ENCODE measurements around the gene PCDHA8.

PCDHA8 gene

DNA sequence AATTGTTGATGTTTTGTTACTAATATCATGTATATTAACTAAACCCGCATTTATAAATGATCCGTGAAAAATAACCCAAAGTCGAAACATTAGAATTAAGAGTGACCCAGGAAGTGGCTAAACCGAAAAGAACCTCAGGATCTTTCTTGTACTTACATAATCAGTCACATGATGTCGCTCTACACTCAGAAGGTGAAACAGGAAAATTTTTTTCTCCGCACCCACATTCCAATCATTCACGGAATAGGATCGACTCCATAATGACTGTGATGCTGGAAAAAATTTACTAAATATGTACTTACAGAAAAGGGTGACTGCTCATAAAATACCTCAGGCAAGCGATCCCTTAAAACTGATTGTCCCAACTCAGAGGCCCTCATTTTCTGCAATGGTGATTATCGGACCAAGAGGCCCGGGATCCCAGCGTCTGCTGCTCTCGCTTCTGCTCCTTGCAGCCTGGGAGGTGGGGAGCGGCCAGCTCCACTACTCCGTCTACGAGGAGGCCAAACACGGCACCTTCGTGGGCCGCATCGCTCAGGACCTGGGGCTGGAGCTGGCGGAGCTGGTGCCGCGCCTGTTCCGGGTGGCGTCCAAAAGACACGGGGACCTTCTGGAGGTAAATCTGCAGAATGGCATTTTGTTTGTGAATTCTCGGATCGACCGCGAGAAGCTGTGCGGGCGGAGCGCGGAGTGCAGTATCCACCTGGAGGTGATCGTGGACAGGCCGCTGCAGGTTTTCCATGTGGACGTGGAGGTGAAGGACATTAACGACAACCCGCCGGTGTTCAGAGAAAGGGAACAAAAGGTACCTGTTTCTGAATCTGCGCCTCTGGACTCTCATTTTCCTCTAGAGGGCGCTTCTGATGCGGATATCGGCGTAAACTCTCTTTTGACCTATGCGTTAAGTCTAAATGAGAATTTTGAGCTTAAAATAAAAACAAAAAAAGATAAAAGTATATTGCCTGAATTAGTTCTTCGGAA lies 34.4 kb downstream of the PCDHA8 start, which contains the start of gene PCDHA12:
TSS of gene PCDHA12 (plus strand) at position 224 of the 981 bp plus-strand sequence. CDS start at position 389, 165 bp downstream.
- TF ChIP-seq, protein P1, sequence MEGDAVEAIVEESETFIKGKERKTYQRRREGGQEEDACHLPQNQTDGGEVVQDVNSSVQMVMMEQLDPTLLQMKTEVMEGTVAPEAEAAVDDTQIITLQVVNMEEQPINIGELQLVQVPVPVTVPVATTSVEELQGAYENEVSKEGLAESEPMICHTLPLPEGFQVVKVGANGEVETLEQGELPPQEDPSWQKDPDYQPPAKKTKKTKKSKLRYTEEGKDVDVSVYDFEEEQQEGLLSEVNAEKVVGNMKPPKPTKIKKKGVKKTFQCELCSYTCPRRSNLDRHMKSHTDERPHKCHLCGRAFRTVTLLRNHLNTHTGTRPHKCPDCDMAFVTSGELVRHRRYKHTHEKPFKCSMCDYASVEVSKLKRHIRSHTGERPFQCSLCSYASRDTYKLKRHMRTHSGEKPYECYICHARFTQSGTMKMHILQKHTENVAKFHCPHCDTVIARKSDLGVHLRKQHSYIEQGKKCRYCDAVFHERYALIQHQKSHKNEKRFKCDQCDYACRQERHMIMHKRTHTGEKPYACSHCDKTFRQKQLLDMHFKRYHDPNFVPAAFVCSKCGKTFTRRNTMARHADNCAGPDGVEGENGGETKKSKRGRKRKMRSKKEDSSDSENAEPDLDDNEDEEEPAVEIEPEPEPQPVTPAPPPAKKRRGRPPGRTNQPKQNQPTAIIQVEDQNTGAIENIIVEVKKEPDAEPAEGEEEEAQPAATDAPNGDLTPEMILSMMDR (IDR thresholded peaks at IDR 0.05) = peak; percentile 36; the same call in 1 of the 2 replicates

DNA sequence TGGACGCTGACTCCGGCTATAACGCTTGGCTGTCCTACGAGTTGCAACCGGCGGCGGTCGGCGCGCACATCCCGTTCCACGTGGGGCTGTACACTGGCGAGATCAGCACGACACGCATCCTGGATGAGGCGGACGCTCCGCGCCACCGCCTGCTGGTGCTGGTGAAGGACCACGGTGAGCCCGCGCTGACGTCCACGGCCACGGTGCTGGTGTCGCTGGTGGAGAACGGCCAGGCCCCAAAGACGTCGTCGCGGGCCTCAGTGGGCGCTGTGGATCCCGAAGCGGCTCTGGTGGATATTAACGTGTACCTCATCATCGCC lies 36.2 kb downstream of the PCDHA8 start:
- TF ChIP-seq, protein P1 (IDR thresholded peaks at IDR 0.05) = no peak

DNA sequence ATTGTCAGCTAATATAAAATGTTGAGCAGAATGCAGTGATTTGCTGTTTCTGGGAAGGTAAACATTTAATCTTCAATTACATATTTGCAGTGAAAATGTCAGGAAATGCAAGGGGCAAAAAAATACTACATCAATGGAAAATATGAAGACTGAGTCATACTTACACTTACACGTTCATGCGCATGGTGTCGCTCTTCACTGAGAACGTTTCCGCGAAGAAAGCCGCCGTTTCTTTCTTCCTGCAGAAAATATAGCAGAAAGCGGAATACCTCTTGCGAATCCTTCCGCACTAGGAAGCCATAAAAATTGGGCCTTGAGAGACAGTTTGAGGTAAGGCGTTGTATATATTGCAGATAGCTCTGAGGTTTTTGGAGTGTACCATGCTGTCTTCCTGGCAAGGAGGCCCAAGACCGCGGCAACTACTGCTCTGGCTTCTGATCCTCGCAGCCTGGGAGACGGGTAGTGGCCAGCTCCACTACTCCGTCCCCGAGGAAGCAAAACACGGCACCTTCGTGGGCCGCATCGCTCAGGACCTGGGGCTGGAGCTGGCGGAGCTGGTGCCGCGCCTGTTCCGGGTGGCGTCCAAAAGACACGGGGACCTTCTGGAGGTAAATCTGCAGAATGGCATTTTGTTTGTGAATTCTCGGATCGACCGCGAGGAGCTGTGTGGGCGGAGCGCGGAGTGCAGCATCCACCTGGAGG lies 41.1 kb downstream of the PCDHA8 start, which contains the start of gene PCDHA13:
TSS of gene PCDHA13 (plus strand) at position 236 of the 702 bp plus-strand sequence. CDS start at position 381, 145 bp downstream.
- TF ChIP-seq, protein P1 (IDR thresholded peaks at IDR 0.05) = peak; percentile 19; the same call in 1 of the 2 replicates

DNA sequence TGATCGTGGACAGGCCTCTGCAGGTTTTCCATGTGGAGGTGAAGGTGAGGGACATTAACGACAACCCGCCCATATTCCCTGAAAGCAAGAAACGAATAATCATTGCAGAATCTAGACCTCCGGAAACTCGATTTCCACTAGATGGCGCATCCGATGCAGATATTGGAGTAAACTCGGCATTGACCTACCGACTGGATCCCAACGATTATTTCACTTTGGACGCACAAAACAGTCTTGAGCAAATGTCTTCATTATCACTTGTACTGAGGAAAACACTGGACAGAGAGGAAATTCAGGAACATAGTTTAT lies 41.6 kb downstream of the PCDHA8 start:
- TF ChIP-seq, protein P1 (IDR thresholded peaks at IDR 0.05) = peak; percentile 40; the same call in 1 of the 2 replicates

DNA sequence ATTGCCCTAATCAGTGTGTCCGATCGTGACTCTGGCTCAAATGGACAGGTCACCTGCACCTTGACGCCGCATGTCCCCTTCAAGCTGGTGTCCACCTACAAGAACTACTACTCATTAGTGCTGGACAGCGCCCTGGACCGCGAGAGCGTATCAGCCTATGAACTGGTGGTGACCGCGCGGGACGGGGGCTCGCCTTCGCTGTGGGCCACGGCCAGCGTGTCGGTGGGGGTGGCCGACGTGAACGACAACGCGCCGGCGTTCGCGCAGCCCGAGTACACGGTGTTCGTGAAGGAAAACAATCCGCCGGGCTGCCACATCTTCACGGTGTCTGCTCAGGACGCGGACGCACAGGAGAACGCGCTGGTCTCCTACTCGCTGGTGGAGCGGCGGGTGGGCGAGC lies 42.4 kb downstream of the PCDHA8 start:
- TF ChIP-seq, protein P1 (IDR thresholded peaks at IDR 0.05) = no peak

DNA sequence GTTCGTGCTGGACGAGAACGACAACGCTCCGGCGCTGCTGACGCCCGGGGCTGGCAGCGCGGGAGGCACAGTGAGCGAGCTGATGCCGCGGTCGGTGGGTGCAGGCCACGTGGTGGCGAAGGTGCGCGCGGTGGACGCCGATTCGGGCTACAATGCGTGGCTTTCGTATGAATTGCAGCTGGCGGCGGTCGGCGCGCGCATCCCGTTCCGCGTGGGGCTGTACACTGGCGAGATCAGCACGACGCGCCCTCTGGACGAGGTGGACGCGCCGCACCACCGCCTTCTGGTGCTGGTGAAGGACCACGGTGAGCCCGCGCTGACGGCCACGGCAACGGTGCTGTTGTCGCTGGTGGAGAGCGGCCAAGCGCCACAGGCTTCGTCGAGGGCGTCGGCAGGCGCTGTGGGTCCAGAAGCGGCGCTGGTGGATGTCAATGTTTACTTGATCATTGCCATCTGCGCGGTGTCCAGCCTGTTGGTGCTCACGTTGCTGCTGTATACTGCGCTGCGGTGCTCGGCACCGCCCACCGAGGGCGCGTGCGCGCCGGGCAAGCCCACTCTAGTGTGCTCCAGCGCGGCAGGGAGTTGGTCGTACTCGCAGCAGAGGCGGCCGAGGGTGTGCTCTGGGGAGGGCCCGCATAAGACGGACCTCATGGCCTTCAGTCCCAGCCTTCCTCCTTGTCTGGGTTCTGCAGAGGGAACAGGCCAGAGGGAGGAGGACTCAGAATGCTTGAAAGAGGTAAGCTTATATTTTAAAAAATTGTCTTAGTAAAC lies 43.1 kb downstream of the PCDHA8 start:
- TF ChIP-seq, protein P1 (IDR thresholded peaks at IDR 0.05) = no peak

Measured in LNCAP (cell line).